Natural killer cell (primary cell): ENCODE data around the gene CES3. TPM values are rescaled to one million over a fixed set of nuclear protein-coding genes. Genes with fewer than 3 reads are reported as not detected.

ENCODE experiments used
- ATAC-seq, 3 donors: fragments of 150-1000 bp in 2 of 3; fragments of 200-7000 bp in 1 of 3; cut with Tn5 transposase; 1 replicate in 1 of 3; 2 replicates in 2 of 3; pipeline ENCODE4 v1.10.0; 2021; ENCODE audit warnings: mild to moderate bottlenecking in 2 of 3, moderate library complexity in 2 of 3
- DNase-seq, 2 donors: peaks; one replicate each; pipeline versions ENCODE4 v3.0.0 to v3.0.0-alpha.2; 2013 to 2021; ENCODE audit warnings: mixed read lengths in 1 of 2
- H3K27ac ChIP-seq: one replicate; pipeline ENCODE4 v1.5.1; 2013; ENCODE audit warnings: mild to moderate bottlenecking, low read length
- H3K27me3 ChIP-seq: one replicate; pipeline ENCODE4 v1.6.1; 2013; ENCODE audit warnings: low read length; ENCODE audit not compliant: control insufficient read depth, insufficient read depth
- H3K36me3 ChIP-seq: one replicate; pipeline ENCODE4 v1.6.1; 2013; ENCODE audit warnings: low read length; ENCODE audit not compliant: control insufficient read depth, insufficient read depth
- H3K4me1 ChIP-seq: one replicate; pipeline ENCODE4 v1.6.1; 2013; ENCODE audit warnings: low read length; ENCODE audit not compliant: control insufficient read depth, insufficient read depth
- H3K4me3 ChIP-seq: one replicate; pipeline ENCODE4 v1.5.1; 2013; ENCODE audit warnings: low read length
- H3K9me3 ChIP-seq: one replicate; pipeline ENCODE4 v1.6.1; 2013; ENCODE audit warnings: low read length; ENCODE audit not compliant: control insufficient read depth, insufficient read depth
- H3K27ac Mint-ChIP-seq, 2 donors: one replicate each; pipeline ENCODE4 v1.8.0; 2022; ENCODE audit warnings: mild to moderate bottlenecking in 2 of 2, mixed read lengths in 2 of 2, moderate library complexity in 1 of 2
- H3K27me3 Mint-ChIP-seq, 2 donors: one replicate each; pipeline ENCODE4 v1.8.0; 2022; ENCODE audit warnings: low read depth in 2 of 2, mixed read lengths in 2 of 2
- H3K36me3 Mint-ChIP-seq: one replicate; pipeline ENCODE4 v1.8.0; 2022; ENCODE audit warnings: mixed read lengths
- H3K4me1 Mint-ChIP-seq, 2 donors: one replicate each; pipeline ENCODE4 v1.8.0; 2022; ENCODE audit warnings: mixed read lengths in 2 of 2
- H3K4me3 Mint-ChIP-seq: one replicate; pipeline ENCODE4 v1.8.0; 2022; ENCODE audit warnings: mild to moderate bottlenecking, moderate library complexity, mixed read lengths
- H3K9me3 Mint-ChIP-seq, 2 donors: one replicate each; pipeline ENCODE4 v1.8.0; 2022; ENCODE audit warnings: mixed read lengths in 2 of 2
- WGBS: methylation state at CpG from one replicate; pipeline ENCODE4 v1.1.7; 2013; ENCODE audit warnings: missing lambda C conversion rate; ENCODE audit not compliant: insufficient coverage; 5-methylcytosine and 5-hydroxymethylcytosine counted together
- intact Hi-C: fragments of 100-400 bp; cut with micrococcal nuclease; formaldehyde crosslinking; loops from one replicate; pipeline ENCODE4 v1.14.2; 2022
- total RNA-seq, 4 donors: library from RNA; stranded (reverse); fragments of 120-200 nt in 1 of 4; gene quantifications; one replicate each; pipeline versions ENCODE4 v1.2.3 to v1.2.4, GENCODE V29; 2013 to 2022
- TF ChIP-seq, protein P1 (sequence below): fragments of 200-600 bp; IDR thresholded peaks from one replicate; pipeline ENCODE4 v1.8.0; 2022; ENCODE audit warnings: antibody characterized with exemption

Gene CES3
- total RNA-seq, 3 donors from 2014 or later (not counting 1 experiment from before 2014, with no cell fraction given) = 0.19 to 0.95 (median 0.27) TPM

DNA sequence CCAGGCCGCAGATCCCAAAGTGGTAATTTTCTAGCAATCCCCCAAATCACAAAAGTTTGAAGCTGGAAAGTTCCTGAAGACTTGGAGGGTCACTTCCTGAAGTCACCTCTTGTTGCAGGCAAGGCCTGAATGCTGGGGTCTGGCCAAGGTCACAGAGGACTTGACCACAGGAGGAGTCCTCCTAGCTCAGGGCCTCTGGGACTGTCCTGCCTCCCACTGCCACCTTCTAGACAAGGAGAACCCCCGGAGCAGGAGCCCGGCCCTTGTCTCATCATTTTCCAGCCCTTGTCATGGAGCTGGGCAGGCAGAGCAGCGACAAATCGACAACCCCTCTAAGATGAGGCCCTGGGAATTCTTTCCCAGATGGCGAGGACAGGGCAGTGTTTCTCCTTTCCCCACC, 42.7 kb upstream of the CES3 start:
- H3K9me3 ChIP-seq = no peaks in the 10 kb centered on the region
- Mint-ChIP-seq H3K4me1 (no peaks in the 10 kb centered on the region), H3K4me3 (no peak overlapping the region), H3K27me3 (peaks cover 3 to 18% of the 10 kb centered on the region in 2 donors), H3K27ac (no peak overlapping the region), H3K9me3 (no peaks in the 10 kb centered on the region), H3K36me3 (no peaks in the 10 kb centered on the region)
- ATAC-seq (no peak), DNase-seq (no peak)
- no peak overlapping the region for H3K4me3 ChIP-seq
- peaks cover 6% of the 10 kb centered on the region for H3K27me3 ChIP-seq
- TF ChIP-seq, protein P1, sequence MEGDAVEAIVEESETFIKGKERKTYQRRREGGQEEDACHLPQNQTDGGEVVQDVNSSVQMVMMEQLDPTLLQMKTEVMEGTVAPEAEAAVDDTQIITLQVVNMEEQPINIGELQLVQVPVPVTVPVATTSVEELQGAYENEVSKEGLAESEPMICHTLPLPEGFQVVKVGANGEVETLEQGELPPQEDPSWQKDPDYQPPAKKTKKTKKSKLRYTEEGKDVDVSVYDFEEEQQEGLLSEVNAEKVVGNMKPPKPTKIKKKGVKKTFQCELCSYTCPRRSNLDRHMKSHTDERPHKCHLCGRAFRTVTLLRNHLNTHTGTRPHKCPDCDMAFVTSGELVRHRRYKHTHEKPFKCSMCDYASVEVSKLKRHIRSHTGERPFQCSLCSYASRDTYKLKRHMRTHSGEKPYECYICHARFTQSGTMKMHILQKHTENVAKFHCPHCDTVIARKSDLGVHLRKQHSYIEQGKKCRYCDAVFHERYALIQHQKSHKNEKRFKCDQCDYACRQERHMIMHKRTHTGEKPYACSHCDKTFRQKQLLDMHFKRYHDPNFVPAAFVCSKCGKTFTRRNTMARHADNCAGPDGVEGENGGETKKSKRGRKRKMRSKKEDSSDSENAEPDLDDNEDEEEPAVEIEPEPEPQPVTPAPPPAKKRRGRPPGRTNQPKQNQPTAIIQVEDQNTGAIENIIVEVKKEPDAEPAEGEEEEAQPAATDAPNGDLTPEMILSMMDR = no peak
- WGBS = 89% methylated on average over 6 of the region's 6 CpGs
- no peaks in the 10 kb centered on the region for H3K36me3 ChIP-seq
- intact Hi-C loops = no loop called here
- H3K4me1 ChIP-seq = no peaks in the 10 kb centered on the region
- no peak overlapping the region for H3K27ac ChIP-seq

DNA sequence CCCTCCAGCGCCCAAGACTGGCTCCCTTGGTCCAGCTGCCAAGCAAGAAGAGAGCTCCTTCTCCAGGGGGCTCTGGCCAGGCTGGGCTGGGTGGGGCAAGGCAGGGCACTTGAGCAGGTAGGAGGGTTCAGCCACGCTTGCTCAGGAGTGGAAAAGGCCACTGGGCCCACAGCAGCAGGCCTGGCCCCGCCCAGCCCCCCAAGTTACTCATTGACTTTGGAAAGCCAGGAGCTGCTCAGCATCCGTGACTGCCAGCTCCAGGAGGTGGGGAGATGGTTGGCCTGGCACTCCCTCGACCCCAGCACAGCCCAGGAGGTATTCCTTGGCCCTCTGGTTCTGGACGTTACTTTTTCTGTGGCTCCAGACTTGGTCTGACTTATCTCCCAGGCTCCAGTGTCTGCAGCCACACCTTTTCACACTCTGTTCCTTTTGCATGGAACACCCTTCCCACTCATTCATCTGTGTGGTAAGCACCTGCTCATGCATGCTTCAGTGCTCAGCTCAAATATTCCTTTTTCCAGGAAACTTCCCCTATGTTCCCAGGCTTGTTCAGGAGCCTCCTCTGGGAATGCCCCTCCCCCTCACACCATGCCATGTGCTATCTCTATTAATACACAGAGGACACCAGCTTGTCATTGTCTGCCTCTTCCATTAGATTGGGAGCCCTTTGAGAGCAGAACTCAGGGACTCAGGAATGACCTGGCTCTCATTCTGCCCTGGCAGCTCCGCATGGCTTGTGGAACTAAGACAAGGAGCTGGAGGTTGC, 42.1 kb upstream of the CES3 start, which contains the start of gene CDH16:
TSS of gene CDH16 (minus strand) at position 83 of the 766 bp plus-strand sequence. CDS start 820 bp downstream, outside the sequence.
- TF ChIP-seq, protein P1 = no peak

DNA sequence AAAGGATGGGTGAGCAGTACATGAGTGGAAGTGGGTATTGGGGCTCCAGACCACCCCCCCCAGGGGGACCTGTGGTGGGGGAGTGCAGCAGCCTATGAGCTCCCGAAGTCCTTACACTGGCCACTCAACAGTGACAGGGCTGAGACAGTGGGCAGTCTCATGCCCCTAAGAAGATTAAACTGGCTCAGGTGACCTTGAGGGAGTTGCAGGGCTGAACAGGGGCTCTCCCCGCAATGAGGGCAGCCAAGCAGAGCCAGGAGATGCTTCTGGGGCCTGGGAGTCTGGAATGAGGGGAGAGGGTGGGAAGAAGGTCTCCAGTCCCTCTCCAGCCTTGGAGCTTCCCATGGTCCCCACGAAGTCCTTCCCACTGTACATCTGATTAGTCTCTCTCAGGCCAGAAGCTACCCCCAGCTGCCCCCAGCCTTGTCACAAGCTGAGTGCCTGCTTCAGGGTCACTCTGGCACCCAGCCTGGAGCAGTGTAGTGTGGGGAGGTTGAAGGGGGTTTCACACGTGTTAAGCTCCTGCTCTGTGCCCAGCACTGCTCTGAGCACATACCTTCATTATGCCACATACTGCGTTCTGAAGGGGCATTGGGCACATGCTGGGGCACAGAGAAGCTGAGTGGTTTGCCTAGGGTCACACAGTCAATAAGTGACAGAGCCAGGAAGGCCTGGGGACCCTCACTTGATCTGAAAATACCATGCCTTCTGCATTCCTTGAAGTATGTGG, 41.3 kb upstream of the CES3 start:
- Mint-ChIP-seq H3K27me3 (peaks cover 10 to 25% of the 10 kb centered on the region in 2 donors), H3K4me1 (peaks cover 0 to 5% of the 10 kb centered on the region in 2 donors), H3K9me3 (no peaks in the 10 kb centered on the region), H3K4me3 (no peak overlapping the region), H3K36me3 (no peaks in the 10 kb centered on the region), H3K27ac (no peak overlapping the region)
- no peak for ATAC-seq
- no peaks in the 10 kb centered on the region for H3K36me3 ChIP-seq
- peaks cover 12% of the 10 kb centered on the region for H3K27me3 ChIP-seq
- TF ChIP-seq, protein P1 = no peak
- no peaks in the 10 kb centered on the region for H3K9me3 ChIP-seq
- DNase-seq = no peak
- intact Hi-C loops = no loop called here
- WGBS = 77% methylated on average over 5 of the region's 5 CpGs
- no peak overlapping the region for H3K4me3 ChIP-seq
- H3K27ac ChIP-seq = no peak overlapping the region
- H3K4me1 ChIP-seq = peaks cover 3% of the 10 kb centered on the region

More for the DNA sequence above, 42.1 kb upstream of the CES3 start, which contains the start of gene CDH16:
- 80% methylated on average over 7 of the region's 7 CpGs for WGBS
- intact Hi-C loops = no loop called here
- Mint-ChIP-seq H3K9me3 (no peaks in the 10 kb centered on the region), H3K4me1 (peaks cover 0 to 5% of the 10 kb centered on the region in 2 donors), H3K27me3 (peaks cover 9 to 24% of the 10 kb centered on the region in 2 donors), H3K36me3 (no peaks in the 10 kb centered on the region), H3K27ac (no peak within 1 kb of the TSS), H3K4me3 (no peak within 1 kb of the TSS)
- H3K4me3 ChIP-seq = no peak within 1 kb of the TSS
- H3K9me3 ChIP-seq = no peaks in the 10 kb centered on the region
- no peaks in the 10 kb centered on the region for H3K36me3 ChIP-seq
- DNase-seq (no peak), ATAC-seq (no peak)
- no peak within 1 kb of the TSS for H3K27ac ChIP-seq
- H3K27me3 ChIP-seq = peaks cover 8% of the 10 kb centered on the region
- no peaks in the 10 kb centered on the region for H3K4me1 ChIP-seq
